ENCODE results near the gene PPAT.

The PPAT gene

GRCh38 chr4:56430203-56430602 is 5.2 kb downstream of the PPAT start:
- no peak for TF ChIP-seq CTCF (conservative IDR thresholded peaks at IDR 0.05)
- no peak overlapping the region for H3K27ac ChIP-seq

DNA sequence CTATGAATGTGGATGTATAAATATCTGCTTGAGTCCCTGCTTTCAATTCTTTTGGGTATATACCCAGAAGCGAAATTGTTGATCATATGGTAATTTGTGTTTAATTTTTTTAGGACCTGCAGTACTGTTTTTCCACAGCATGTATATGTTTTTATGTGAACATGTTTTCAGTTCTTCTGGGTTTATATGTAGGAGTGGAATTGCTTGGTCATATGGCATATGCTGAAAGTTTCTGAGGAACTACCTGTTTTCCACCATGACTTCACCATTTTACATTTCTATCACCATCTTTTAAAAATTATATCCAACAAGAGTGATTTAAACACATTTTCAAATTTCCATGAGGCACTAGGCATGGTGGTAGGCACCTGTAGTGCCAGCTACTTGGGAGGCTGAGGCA is 8.2 kb downstream of the PPAT start:
- no peak for TF ChIP-seq CTCF (conservative IDR thresholded peaks at IDR 0.05)
- H3K27ac ChIP-seq = no peak overlapping the region

GRCh38 chr4:56426273-56426672 is 9.1 kb downstream of the PPAT start:
- no peak overlapping the region for H3K27ac ChIP-seq
- no peak for TF ChIP-seq CTCF (conservative IDR thresholded peaks at IDR 0.05)

DNA sequence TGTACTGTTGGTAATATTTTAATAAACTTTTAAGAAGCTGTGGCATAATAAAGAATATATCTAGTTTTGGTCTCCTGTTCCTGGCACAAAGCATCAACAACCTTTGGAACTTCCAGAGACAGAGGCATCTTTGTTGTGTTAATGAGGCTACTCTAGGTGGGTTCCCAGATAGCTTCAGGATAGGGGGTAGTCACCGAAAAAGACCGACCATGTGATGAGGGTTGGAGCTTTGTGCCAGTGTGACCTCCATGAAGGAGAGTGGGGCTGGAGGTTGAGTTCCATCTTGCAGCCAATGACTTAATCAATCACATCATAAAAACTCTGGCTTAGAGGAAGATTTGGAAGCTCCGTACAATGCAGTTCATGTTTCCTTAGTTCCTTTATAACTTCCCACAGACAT is 9.9 kb downstream of the PPAT start:
- no peak for TF ChIP-seq CTCF (conservative IDR thresholded peaks at IDR 0.05)
- no peak overlapping the region for H3K27ac ChIP-seq

GRCh38 chr4:56424697-56425514 is 10.5 kb downstream of the PPAT start:
- no peak overlapping the region for H3K27ac ChIP-seq
- TF ChIP-seq CTCF (conservative IDR thresholded peaks at IDR 0.05) = peak; percentile 74

GRCh38 chr4:56424176-56424575 is 11.2 kb downstream of the PPAT start:
- no peak for TF ChIP-seq CTCF (conservative IDR thresholded peaks at IDR 0.05)
- H3K27ac ChIP-seq = no peak overlapping the region

DNA sequence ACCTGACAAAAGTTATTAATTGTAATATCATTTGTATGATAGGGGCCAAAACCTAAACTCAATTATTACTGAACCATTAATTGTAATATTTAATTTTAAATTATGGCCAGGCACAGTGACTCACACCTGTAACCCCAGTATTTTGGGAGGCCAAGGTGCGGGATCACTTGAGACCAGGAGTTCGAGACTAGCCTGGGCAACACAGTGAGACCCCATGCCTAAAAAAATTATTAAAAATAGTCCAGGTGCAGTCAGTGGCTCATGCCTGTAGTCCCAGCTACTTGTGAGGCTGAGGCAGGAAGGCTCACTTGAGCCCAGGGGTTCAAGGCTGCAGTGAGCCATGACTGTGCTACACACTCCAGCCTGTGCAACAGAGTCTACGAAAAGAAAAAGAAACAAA is 18.0 kb downstream of the PPAT start:
- H3K27ac ChIP-seq = no peak overlapping the region
- no peak for TF ChIP-seq CTCF (conservative IDR thresholded peaks at IDR 0.05)

All from VCaP (cell line).